ENCODE data around the gene S100A7. TPM values are rescaled to one million over a fixed set of nuclear protein-coding genes. Genes with fewer than 3 reads are reported as not detected.
"Not testable (repeated sequence)": the region's sequence is repeated elsewhere in the genome, so short reads cannot be mapped to it uniquely, and the experiment has no call there.

The S100A7 gene
- total RNA-seq, 1 donor = not detected

- DNase-seq (ENCODE audit: low read depth in 2 of 3, low spot score in 2 of 3) = no peak
Measured at GRCh38 chr1:153478047-153478691, 17.7 kb upstream of the S100A7 start.

GRCh38 chr1:153476491-153477093 is 16.1 kb upstream of the S100A7 start:
- DNase-seq (ENCODE audit: low read depth in 2 of 3, low spot score in 2 of 3) = no peak

- DNase-seq (ENCODE audit: low read depth in 2 of 3, low spot score in 2 of 3) = no peak
Measured at GRCh38 chr1:153475282-153475681, 14.8 kb upstream of the S100A7 start.

DNA sequence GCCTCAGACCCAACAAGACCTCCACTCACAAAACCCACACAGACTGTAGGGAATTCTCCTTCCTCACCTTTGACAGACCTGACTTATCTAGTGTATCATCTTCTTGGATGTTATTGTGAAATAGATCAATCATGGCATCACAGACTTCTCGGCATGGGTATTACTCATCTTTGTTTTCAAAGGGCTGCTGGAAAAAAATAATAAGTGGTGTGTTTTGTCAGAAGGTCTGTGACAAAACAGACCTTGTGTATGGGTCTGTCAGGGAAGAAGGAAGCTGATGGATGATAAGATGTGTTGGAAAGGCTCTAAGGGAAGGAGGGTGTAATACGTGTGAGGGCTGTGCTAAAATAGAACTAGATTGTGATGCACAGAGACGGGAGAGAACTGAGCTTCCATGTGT is 13.9 kb upstream of the S100A7 start:
- no peak for DNase-seq (ENCODE audit: low read depth in 2 of 3, low spot score in 2 of 3)

DNA sequence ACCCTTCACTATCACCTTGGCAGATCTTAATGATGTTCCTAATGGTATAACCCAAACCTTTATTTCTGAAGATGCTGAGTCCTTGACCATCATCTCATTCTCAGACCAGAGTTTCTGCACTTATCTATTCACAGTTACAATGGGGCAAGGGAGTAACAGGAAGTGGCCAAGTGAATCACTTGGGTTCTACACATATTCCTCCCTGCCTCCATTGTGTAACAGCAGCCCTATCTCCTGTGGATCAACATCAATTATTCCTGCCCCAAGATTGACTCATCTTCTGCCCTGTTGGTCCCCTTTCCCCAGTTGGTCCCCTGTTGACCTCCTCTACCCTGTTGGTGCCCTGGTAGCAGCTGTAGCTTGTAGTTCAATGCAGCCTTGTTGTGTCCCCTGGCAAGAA is 10.3 kb upstream of the S100A7 start:
- DNase-seq (ENCODE audit: low read depth in 2 of 3, low spot score in 2 of 3) = no peak

GRCh38 chr1:153466908-153467307 is 6.5 kb upstream of the S100A7 start:
- DNase-seq (ENCODE audit: low read depth in 2 of 3, low spot score in 2 of 3) = no peak

DNA sequence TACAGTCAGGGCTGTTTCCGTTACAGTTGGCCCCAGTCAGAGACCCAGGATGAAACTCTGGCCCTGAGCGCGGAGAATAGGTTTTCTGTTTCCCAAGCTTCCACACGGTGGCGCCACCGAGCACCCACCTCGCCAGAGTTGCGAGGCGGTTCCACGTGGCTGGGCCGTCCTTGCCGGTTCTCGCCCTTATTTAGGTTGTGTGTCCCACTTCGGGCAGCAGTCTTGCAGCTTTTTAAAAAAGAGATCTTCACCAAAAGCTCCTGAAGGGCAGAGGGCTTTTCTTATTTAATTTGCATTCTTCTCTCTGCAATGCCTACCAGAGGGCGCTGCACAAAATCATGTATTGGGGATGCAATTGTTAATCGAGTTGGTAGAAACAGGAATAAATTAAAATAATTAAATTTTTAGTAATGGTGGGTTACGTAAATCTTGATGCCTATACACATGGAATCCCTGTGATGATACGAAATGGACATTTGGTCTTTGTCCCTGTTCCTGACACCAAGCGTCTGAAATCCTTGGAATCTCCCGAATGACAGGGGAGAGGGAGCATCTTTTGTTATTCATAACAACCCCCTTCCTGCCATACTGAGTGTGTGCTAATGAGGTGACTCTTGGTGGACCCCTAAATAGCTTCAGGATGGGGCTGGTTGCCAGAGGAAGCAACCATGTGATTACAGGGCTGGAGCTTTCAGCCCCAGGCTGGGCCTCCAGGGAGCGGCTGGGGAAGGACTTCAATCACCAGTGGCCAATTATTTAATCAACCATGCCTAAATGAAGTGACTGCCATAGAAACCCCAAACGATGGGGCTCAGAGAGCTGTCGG is 5.6 kb upstream of the S100A7 start:
- DNase-seq (ENCODE audit: low read depth in 2 of 3, low spot score in 2 of 3) = peak; percentile 16 to 68 (median 26)

- not testable (repeated sequence) for DNase-seq (ENCODE audit: low read depth in 2 of 3, low spot score in 2 of 3)
Measured at GRCh38 chr1:153462741-153463140, 2.3 kb upstream of the S100A7 start.

GRCh38 chr1:153459655-153460054 is 796 bp downstream of the S100A7 start:
- no peak for DNase-seq (ENCODE audit: low read depth in 2 of 3, low spot score in 2 of 3)

DNA sequence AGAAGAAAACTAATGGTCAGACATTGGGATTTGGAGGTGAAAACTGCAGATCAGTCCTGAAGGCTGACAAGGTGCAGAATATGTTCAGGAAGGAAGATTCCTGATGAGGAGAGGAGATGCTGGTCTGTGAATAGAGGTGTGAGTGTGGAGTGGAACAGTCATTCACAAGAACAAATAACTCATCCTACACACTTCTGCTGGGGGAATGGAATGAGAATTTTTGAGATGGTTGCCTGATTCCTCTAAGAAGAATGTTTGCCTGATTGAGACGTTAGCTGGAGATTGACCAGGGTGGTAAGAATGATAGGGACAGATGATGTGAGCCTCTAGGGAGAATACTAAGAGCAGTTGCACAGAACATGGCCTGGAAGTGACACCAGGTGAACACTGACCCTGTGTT is 4.1 kb downstream of the S100A7 start:
- DNase-seq (ENCODE audit: low read depth in 2 of 3, low spot score in 2 of 3) = no peak

- DNase-seq (ENCODE audit: low read depth in 2 of 3, low spot score in 2 of 3) = not testable (repeated sequence)
Measured at GRCh38 chr1:153448851-153449250, 11.6 kb downstream of the S100A7 start.

DNA sequence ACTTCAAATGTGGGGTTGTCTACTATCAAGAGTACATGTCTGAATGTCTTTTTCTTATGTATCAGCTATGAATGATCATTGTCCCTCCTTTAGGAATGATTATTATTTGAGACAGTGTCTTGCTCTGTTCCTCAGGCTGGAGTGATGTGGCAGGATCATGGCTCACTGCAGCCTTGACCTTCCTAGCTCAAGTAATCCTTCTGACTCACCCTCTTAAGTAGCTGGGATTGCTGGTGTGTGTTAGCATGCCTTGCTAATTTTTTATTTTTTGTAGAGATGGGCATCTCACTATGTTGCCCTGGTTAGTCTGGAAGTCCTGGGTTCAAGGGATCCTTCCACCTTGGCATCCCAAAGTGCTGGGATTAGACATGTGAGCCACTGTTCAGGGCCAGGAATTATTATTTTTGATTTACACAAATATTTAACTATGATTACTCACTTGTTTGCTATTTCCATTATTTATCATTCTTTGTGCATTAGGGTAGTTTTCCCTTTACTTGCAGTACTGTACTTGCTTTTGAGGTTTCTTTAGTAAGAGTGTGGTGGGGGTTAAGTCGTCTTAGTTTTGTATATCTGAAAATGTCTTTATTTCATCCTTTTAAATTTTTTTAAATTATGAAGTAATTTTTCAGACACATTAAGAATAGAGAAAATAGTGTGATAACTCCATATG is 12.8 kb downstream of the S100A7 start:
- DNase-seq (ENCODE audit: low read depth in 2 of 3, low spot score in 2 of 3) = no peak

DNA sequence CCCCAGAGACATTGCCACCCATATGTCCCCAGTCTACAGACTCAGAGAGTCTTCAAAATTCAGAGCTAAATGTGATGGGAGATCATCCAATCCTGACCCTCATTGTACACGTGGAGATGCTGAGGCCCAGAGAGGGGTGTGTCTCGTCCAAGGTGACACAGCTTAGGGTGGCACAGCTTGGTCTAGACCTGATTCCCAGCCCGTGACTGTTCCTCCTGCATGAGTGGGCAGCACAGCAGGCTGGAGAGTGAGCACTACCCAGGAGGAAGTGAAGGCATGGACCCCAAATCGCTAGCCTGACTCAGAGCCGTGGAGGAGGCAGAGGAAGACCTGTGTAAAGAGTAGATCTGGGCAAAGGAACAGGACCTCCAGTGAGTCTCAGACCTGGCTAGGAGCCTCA is 16.4 kb downstream of the S100A7 start:
- no peak for DNase-seq (ENCODE audit: low read depth in 2 of 3, low spot score in 2 of 3)

- no peak for DNase-seq (ENCODE audit: low read depth in 2 of 3, low spot score in 2 of 3)
Measured at GRCh38 chr1:153443486-153443885, 17.0 kb downstream of the S100A7 start.

GRCh38 chr1:153441238-153441755 is 19.2 kb downstream of the S100A7 start:
- DNase-seq (ENCODE audit: low read depth in 2 of 3, low spot score in 2 of 3) = no peak

GRCh38 chr1:153439273-153439672 is 21.2 kb downstream of the S100A7 start:
- DNase-seq (ENCODE audit: low read depth in 2 of 3, low spot score in 2 of 3) = no peak

DNA sequence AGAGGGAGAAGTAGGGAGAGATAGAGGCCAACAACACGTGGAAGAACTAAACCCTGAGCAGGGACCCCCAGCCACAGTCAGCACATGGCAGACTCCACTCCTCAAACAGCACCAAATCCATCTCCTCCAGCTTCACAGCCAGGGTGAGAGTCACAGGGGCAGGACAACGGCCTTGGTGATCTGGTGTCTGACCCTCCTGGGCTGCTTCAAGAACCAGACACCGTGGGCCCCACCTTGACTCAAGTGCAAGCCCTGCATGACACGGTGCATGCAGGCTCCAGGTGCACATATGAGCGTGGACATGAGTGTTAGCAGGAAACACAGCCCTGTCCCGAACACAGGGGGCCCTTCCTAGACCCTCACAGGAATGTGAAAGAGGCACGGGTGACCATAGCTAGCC is 21.9 kb downstream of the S100A7 start:
- DNase-seq (ENCODE audit: low read depth in 2 of 3, low spot score in 2 of 3) = no peak

DNA sequence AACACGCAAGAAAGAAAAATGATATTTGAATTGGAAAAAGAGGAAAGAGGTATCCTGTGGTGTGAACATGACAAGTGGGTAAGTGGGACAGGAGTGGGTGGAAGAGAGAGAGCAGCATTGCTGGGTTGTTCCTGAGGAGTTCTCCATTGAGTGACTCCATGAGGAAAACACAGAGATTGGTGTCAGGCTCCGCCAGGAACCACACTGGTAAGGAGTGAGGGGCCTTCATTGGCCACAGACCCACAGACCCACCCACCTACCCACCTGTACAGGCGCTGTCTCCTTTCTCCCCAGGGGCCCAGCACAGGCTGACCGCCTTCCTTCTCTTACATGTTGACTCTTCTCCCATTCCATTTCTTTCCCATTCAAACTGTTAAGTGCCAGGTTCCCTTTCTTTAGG is 23.2 kb downstream of the S100A7 start:
- DNase-seq (ENCODE audit: low read depth in 2 of 3, low spot score in 2 of 3) = no peak

GRCh38 chr1:153434746-153435455 is 25.6 kb downstream of the S100A7 start:
- no peak for DNase-seq (ENCODE audit: low read depth in 2 of 3, low spot score in 2 of 3)

- no peak for DNase-seq (ENCODE audit: low read depth in 2 of 3, low spot score in 2 of 3)
Measured at GRCh38 chr1:153432874-153433681, 27.4 kb downstream of the S100A7 start.
